Neuronal stem cell (in vitro differentiated cells): ENCODE data around the gene CXCR4. TPM values are rescaled to one million over a fixed set of nuclear protein-coding genes. Genes with fewer than 3 reads are reported as not detected.
A peak's percentile ranks its signal among the peaks of the same experiment; 100 is the strongest.

Source experiments
- DNase-seq: peaks from one replicate; pipeline ENCODE4 v3.0.0-alpha.2; 2013; ENCODE audit warnings: low spot score
- H2AFZ ChIP-seq: one replicate; pipeline ENCODE4 v1.6.1; 2013; ENCODE audit warnings: mild to moderate bottlenecking, low read length, inconsistent platforms
- H2AK5ac ChIP-seq: 2 replicates; pipeline ENCODE4 v1.6.1; 2013; ENCODE audit warnings: low read depth, mild to moderate bottlenecking, inconsistent platforms, low read length, moderate library complexity, mixed read lengths
- H2BK120ac ChIP-seq: 2 replicates; pipeline ENCODE4 v1.6.1; 2013; ENCODE audit warnings: low read depth, mild to moderate bottlenecking, inconsistent platforms, low read length, moderate library complexity, mixed read lengths
- H2BK12ac ChIP-seq: one replicate; pipeline ENCODE4 v1.6.1; 2013; ENCODE audit warnings: low read length, inconsistent platforms
- H2BK15ac ChIP-seq: 2 replicates; pipeline ENCODE4 v1.6.1; 2013; ENCODE audit warnings: mild to moderate bottlenecking, low read length, inconsistent platforms, mixed read lengths
- H2BK5ac ChIP-seq: one replicate; pipeline ENCODE4 v1.6.1; 2013; ENCODE audit warnings: inconsistent platforms, mild to moderate bottlenecking, low read length, moderate library complexity
- H3K14ac ChIP-seq: one replicate; pipeline ENCODE4 v1.6.1; 2013; ENCODE audit warnings: low read length, inconsistent platforms
- H3K18ac ChIP-seq: 2 replicates; pipeline ENCODE4 v1.6.1; 2013; ENCODE audit warnings: low read length, inconsistent platforms
- H3K23ac ChIP-seq: 2 replicates; pipeline ENCODE4 v1.6.1; 2013; ENCODE audit warnings: low read depth, mild to moderate bottlenecking, mixed read lengths, low read length, inconsistent platforms; ENCODE audit not compliant: poor library complexity
- H3K27ac ChIP-seq: replicated peaks from 3 replicates; pipeline ENCODE4 v1.5.1; 2013; ENCODE audit warnings: low read length, inconsistent platforms
- H3K27me3 ChIP-seq, 3 experiments: 2 replicates each; pipeline ENCODE4 v1.6.1; 2013; ENCODE audit warnings: low read length in 3 of 3, mild to moderate bottlenecking in 2 of 3, inconsistent platforms in 1 of 3, low read depth in 1 of 3, mixed read lengths in 1 of 3, moderate library complexity in 1 of 3; ENCODE audit not compliant: control insufficient read depth in 3 of 3, insufficient read depth in 3 of 3
- H3K36me3 ChIP-seq, 2 donors: replicated peaks in 1 of 2; 2 replicates each; pipeline ENCODE4 v1.6.1; 2013; ENCODE audit warnings: low read length in 2 of 2; ENCODE audit not compliant: control insufficient read depth in 2 of 2, insufficient read depth in 2 of 2
- H3K4ac ChIP-seq: 2 replicates; pipeline ENCODE4 v1.6.1; 2013; ENCODE audit warnings: inconsistent platforms, mild to moderate bottlenecking, low read length, moderate library complexity
- H3K4me1 ChIP-seq, 2 donors: 1 replicate in 1 of 2; 2 replicates in 1 of 2; pipeline ENCODE4 v1.6.1; 2013; ENCODE audit warnings: low read length in 2 of 2, low read depth in 1 of 2; ENCODE audit not compliant: control insufficient read depth in 2 of 2, insufficient read depth in 1 of 2
- H3K4me2 ChIP-seq: one replicate; pipeline ENCODE4 v1.6.1; 2013; ENCODE audit warnings: mild to moderate bottlenecking, low read length, inconsistent platforms; ENCODE audit not compliant: insufficient read depth, poor library complexity, severe bottlenecking
- H3K4me3 ChIP-seq, 2 donors: 2 replicates each; pipeline ENCODE4 v1.5.1; 2013; ENCODE audit warnings: low read length in 2 of 2, mild to moderate bottlenecking in 2 of 2, inconsistent platforms in 1 of 2, moderate library complexity in 1 of 2
- H3K79me1 ChIP-seq: one replicate; pipeline ENCODE4 v1.6.1; 2013; ENCODE audit warnings: low read depth, mild to moderate bottlenecking, inconsistent platforms, low read length, moderate library complexity
- H3K9ac ChIP-seq: one replicate; pipeline ENCODE4 v1.6.1; 2013; ENCODE audit warnings: mild to moderate bottlenecking, low read depth, low read length, inconsistent platforms; ENCODE audit not compliant: poor library complexity
- H3K9me3 ChIP-seq, 2 donors: replicated peaks in 1 of 2; 2 replicates each; pipeline versions ENCODE3 to v1.6.1; 2013; ENCODE audit warnings: low read length in 2 of 2, mild to moderate bottlenecking in 2 of 2, inconsistent platforms in 1 of 2, low read depth in 1 of 2, mixed read lengths in 1 of 2, moderate library complexity in 1 of 2; ENCODE audit not compliant: control insufficient read depth in 2 of 2, insufficient read depth in 1 of 2
- H4K8ac ChIP-seq: one replicate; pipeline ENCODE4 v1.6.1; 2013; ENCODE audit warnings: low read depth, mild to moderate bottlenecking, inconsistent platforms, low read length, moderate library complexity
- H4K91ac ChIP-seq: one replicate; pipeline ENCODE4 v1.6.1; 2013; ENCODE audit warnings: low read length, low read depth, mild to moderate bottlenecking, inconsistent platforms; ENCODE audit not compliant: poor library complexity
- WGBS, 2 donors: extraction: QIAGEN DNeasy Blood & Tissue Kit; methylation state at CpG; one replicate each; pipeline ENCODE4 v1.1.7; 2013; ENCODE audit warnings: missing lambda C conversion rate in 2 of 2, mixed read lengths in 1 of 2; ENCODE audit not compliant: insufficient read length in 2 of 2, insufficient replicate concordance in 1 of 2; ENCODE audit errors: extremely low coverage in 2 of 2; 5-methylcytosine and 5-hydroxymethylcytosine counted together
- polyA plus RNA-seq, 2 experiments: library from polyadenylated mRNA; stranded (reverse); fragments of 200-250 nt; gene quantifications; one replicate each; pipeline ENCODE4 v1.2.3, GENCODE V29; 2013

CXCR4 gene
- polyA plus RNA-seq (2013, experiment 1 of 2) = 20.1 TPM
- polyA plus RNA-seq (2013, experiment 2 of 2) = 20.4 TPM

GRCh38 chr2:136117909-136118818 is at the start of gene CXCR4:
Gene CXCR4 (minus strand): TSS chr2:136118149. CDS start chr2:136118060, 89 bp downstream.
- H3K27ac ChIP-seq = peak within 1 kb of the TSS; percentile 69

GRCh38 chr2:136164280-136164776 is 46.4 kb upstream of the CXCR4 start:
- Histone ChIP-seq H3K27ac (peak overlapping the region; percentile 72), H3K23ac (no peak overlapping the region), H3K4ac (no peak overlapping the region), H3K9me3 (no peaks in the 10 kb centered on the region), H2BK12ac (no peak overlapping the region), H3K14ac (no peak overlapping the region), H3K4me1 (peaks cover 0 to 22% of the 10 kb centered on the region in 2 donors), H2BK120ac (no peak overlapping the region), H2AK5ac (no peak overlapping the region), H2BK15ac (no peak overlapping the region), H3K79me1 (no peaks in the 10 kb centered on the region), H2AFZ (peak overlapping the region; percentile 74), H3K9ac (no peak overlapping the region), H3K18ac (no peak overlapping the region), H3K4me3 (no peak overlapping the region), H2BK5ac (no peak overlapping the region), H4K8ac (no peak overlapping the region), H3K4me2 (no peak overlapping the region), H3K27me3 (peaks cover 0 to 3% (median 0%) of the 10 kb centered on the region in 3 experiments), H4K91ac (no peak overlapping the region), H3K36me3 (no peaks in the 10 kb centered on the region)
- DNase-seq = peak; percentile 42
- no CpG with 5 or more reads among the region's 5 CpGs for WGBS, 2 donors

More at GRCh38 chr2:136117909-136118818, at the start of gene CXCR4:
- H2BK15ac ChIP-seq = no peak within 1 kb of the TSS
- H3K18ac ChIP-seq = peak within 1 kb of the TSS; percentile 92
- no CpG with 5 or more reads among the region's 50 CpGs for WGBS, 2 donors
- no peak within 1 kb of the TSS for H4K8ac ChIP-seq
- H3K14ac ChIP-seq = no peak within 1 kb of the TSS
- no peak within 1 kb of the TSS for H3K4ac ChIP-seq
- no peak within 1 kb of the TSS for H2BK12ac ChIP-seq
- H3K36me3 ChIP-seq = peaks cover 11 to 20% of the 10 kb centered on the region in 2 donors
- H3K23ac ChIP-seq = peak within 1 kb of the TSS; percentile 94
- peak within 1 kb of the TSS; percentile 85 for H2AFZ ChIP-seq
- H3K27me3 ChIP-seq = peaks cover 0 to 51% (median 0%) of the 10 kb centered on the region in 3 experiments
- H3K9me3 ChIP-seq = peaks cover 0 to 3% of the 10 kb centered on the region in 2 donors
- peak within 1 kb of the TSS; percentile 50 for H3K9ac ChIP-seq
- H2AK5ac ChIP-seq = no peak within 1 kb of the TSS
- peak within 1 kb of the TSS; percentile 57 for H2BK5ac ChIP-seq
- no peak within 1 kb of the TSS for H4K91ac ChIP-seq
- peak within 1 kb of the TSS; percentile 53 to 88 for H3K4me3 ChIP-seq
- H3K4me1 ChIP-seq = peaks cover 8% of the 10 kb centered on the region in 2 donors
- DNase-seq = peak; percentile 84
- peak within 1 kb of the TSS; percentile 92 for H3K4me2 ChIP-seq
- no peaks in the 10 kb centered on the region for H3K79me1 ChIP-seq
- H2BK120ac ChIP-seq = peak within 1 kb of the TSS; percentile 1

GRCh38 chr2:136162438-136162837 is 44.5 kb upstream of the CXCR4 start:
- H3K79me1 ChIP-seq = no peaks in the 10 kb centered on the region
- H3K9ac ChIP-seq = no peak overlapping the region
- no peak overlapping the region for H3K14ac ChIP-seq
- no peak overlapping the region for H3K27ac ChIP-seq
- no peak overlapping the region for H2BK12ac ChIP-seq
- no peak for DNase-seq
- no CpG with 5 or more reads among the region's 1 CpG for WGBS, 2 donors
- H2BK120ac ChIP-seq = no peak overlapping the region
- H3K9me3 ChIP-seq = no peaks in the 10 kb centered on the region
- no peak overlapping the region for H4K91ac ChIP-seq
- H3K4me3 ChIP-seq = no peak overlapping the region
- no peak overlapping the region for H3K4ac ChIP-seq
- no peak overlapping the region for H3K23ac ChIP-seq
- H4K8ac ChIP-seq = no peak overlapping the region
- H3K36me3 ChIP-seq = no peaks in the 10 kb centered on the region
- no peak overlapping the region for H2AK5ac ChIP-seq
- no peak overlapping the region for H3K4me2 ChIP-seq
- no peak overlapping the region for H2BK15ac ChIP-seq
- H3K4me1 ChIP-seq = peaks cover 0 to 10% of the 10 kb centered on the region in 2 donors
- no peak overlapping the region for H3K18ac ChIP-seq
- no peak overlapping the region for H2BK5ac ChIP-seq
- H2AFZ ChIP-seq = no peak overlapping the region
- H3K27me3 ChIP-seq = peaks cover 0 to 3% (median 0%) of the 10 kb centered on the region in 3 experiments

GRCh38 chr2:136156411-136156810 is 38.5 kb upstream of the CXCR4 start:
- Histone ChIP-seq H3K9me3 (peaks cover 0 to 3% of the 10 kb centered on the region in 2 donors), H3K14ac (no peak overlapping the region), H2BK120ac (no peak overlapping the region), H3K18ac (no peak overlapping the region), H3K27me3 (peaks cover 0 to 4% (median 0%) of the 10 kb centered on the region in 3 experiments), H4K91ac (no peak overlapping the region), H4K8ac (no peak overlapping the region), H3K4me3 (no peak overlapping the region), H2BK15ac (no peak overlapping the region), H3K27ac (peak overlapping the region; percentile 15), H3K23ac (no peak overlapping the region), H3K4ac (no peak overlapping the region), H2BK5ac (no peak overlapping the region), H3K79me1 (no peaks in the 10 kb centered on the region), H3K4me1 (peaks cover 0 to 7% of the 10 kb centered on the region in 2 donors), H2AFZ (no peak overlapping the region), H3K9ac (no peak overlapping the region), H2BK12ac (no peak overlapping the region), H2AK5ac (no peak overlapping the region), H3K36me3 (no peaks in the 10 kb centered on the region), H3K4me2 (no peak overlapping the region)
- DNase-seq = no peak
- WGBS, 2 donors = no CpG with 5 or more reads among the region's 1 CpG
